Ovary (tissue), 9 donors: ENCODE results near the gene MBD6. TPM values are rescaled to one million over a fixed set of nuclear protein-coding genes. Genes with fewer than 3 reads are reported as not detected.
"Not testable (repeated sequence)": the region's sequence is repeated elsewhere in the genome, so short reads cannot be mapped to it uniquely, and the experiment has no call there.

Experiments used
- DNase-seq, 5 donors: peaks; one replicate each; pipeline ENCODE4 v3.0.0-alpha.2; 2019 to 2020
- H3K27ac ChIP-seq, 2 donors: fragments of 200-600 bp; one replicate each; pipeline versions ENCODE4 v1.5.1 to v1.8.0; 2019 to 2022
- H3K27me3 ChIP-seq: fragments of 200-600 bp; one replicate; pipeline ENCODE4 v1.8.0; 2022
- H3K36me3 ChIP-seq: fragments of 200-600 bp; sonication (generic); one replicate; pipeline ENCODE4 v1.5.1; 2019
- H3K4me1 ChIP-seq: one replicate; pipeline ENCODE4 v1.8.1; 2013; ENCODE audit warnings: mild to moderate bottlenecking, moderate library complexity; ENCODE audit not compliant: insufficient read depth
- H3K4me3 ChIP-seq: fragments of 200-600 bp; sonication (generic); one replicate; pipeline ENCODE4 v1.5.1; 2017
- H3K9me3 ChIP-seq, 2 donors: fragments of 200-600 bp in 1 of 2; sonication (generic) in 1 of 2; one replicate each; pipeline versions ENCODE4 v1.5.1 to v1.8.1; 2013 to 2019; ENCODE audit warnings: mild to moderate bottlenecking in 1 of 2, moderate library complexity in 1 of 2
- EP300 ChIP-seq: sonication (generic); formaldehyde crosslinking; IDR thresholded peaks from one replicate; pipeline ENCODE4 v1.6.1; 2017; ENCODE audit warnings: antibody characterized with exemption
- POLR2A ChIP-seq: fragments of 450-650 bp; IDR thresholded peaks from one replicate; pipeline ENCODE4 v1.6.1; 2017; ENCODE audit warnings: antibody characterized with exemption, mild to moderate bottlenecking, moderate library complexity
- WGBS, 3 donors: extraction: QIAGEN DNeasy Blood & Tissue Kit in 1 of 3; methylation state at CpG; one replicate each; pipeline versions ENCODE4 v1.1.5 to v1.1.7; 2013 to 2017; 5-methylcytosine and 5-hydroxymethylcytosine counted together
- intact Hi-C, 4 donors: fragments of 100-400 bp; cut with DNase I; formaldehyde crosslinking; loops; one replicate each; pipeline versions ENCODE4 v1.11.0 to v1.15.1; 2022 to 2023
- polyA plus RNA-seq, 2 donors: library from polyadenylated mRNA; stranded (reverse); fragments of 200-250 nt in 1 of 2; fragments of 350-450 nt in 1 of 2; fragmentation: Illumina TruSeq in 1 of 2; extraction: RNeasy Lipid Tissue Mini Kit (QIAGEN cat#74804) in 1 of 2; gene quantifications; one replicate each; pipeline ENCODE4 v1.2.3, GENCODE V29; 2013 to 2014
- total RNA-seq, 7 donors: library from RNA; depleted of rRNA in 2 of 7; stranded (reverse); fragments of >200 nt in 2 of 7; fragmentation: NEBNext Ultra II Directional in 3 of 7; extraction: Animal tissue kit (Norgen Biotek cat#: 25700) in 3 of 7; gene quantifications; one replicate each; pipeline versions ENCODE4 v1.1.0 to v1.2.4, GENCODE V29; 2016 to 2023
- TF ChIP-seq, protein P1 (sequence below), 3 donors: fragments of 450-650 bp in 2 of 3; fragments of 200-600 bp in 1 of 3; IDR thresholded peaks; one replicate each; pipeline versions ENCODE4 v1.5.1 to v1.8.0; 2016 to 2022; ENCODE audit warnings: antibody characterized with exemption in 3 of 3, mild to moderate bottlenecking in 1 of 3
- donor health status: DM: no; HTN: no; CAD: no; lungs with moderate emphysema.
- donor health status: DM: no; HTN: no; CAD: no.
- donor health status: Bipolar disorder and iron deficiency.
- donor health status: DM: yes; HTN: yes; CAD: no.
- donor health status: DM: no; HTN: no; CAD: no.
- donor health status: DM: yes; HTN: yes; CAD: no.

Gene MBD6
- total and polyA plus RNA-seq, 9 donors, result 18.1 to 122 (median 73.8) TPM

DNA sequence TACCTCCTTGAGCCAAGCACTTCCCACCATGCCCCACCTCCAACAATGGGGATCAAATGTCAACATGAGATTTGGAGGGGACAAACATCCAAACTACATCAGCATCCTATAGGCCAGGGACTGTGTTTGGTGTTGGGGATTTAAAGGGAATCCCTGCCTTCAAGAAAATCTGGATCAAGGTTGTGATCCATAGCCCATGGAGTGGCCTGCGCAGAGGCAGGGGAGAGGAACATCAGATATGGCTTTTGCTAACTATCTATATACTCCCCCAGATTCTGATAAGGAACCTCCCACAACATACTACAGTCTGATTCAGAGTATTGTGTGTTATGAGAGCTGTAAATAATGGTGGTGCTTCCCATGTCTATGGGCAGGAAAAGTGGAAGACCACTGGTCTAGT, 32.3 kb downstream of the MBD6 start:
- no peaks in the 10 kb centered on the region for H3K9me3 ChIP-seq
- H3K27me3 ChIP-seq, result no peaks in the 10 kb centered on the region
- no peak overlapping the region for H3K4me3 ChIP-seq
- no peak overlapping the region for H3K27ac ChIP-seq
- intact Hi-C loops, result no loop called here
- no peak for TF ChIP-seq EP300
- TF ChIP-seq, protein P1, sequence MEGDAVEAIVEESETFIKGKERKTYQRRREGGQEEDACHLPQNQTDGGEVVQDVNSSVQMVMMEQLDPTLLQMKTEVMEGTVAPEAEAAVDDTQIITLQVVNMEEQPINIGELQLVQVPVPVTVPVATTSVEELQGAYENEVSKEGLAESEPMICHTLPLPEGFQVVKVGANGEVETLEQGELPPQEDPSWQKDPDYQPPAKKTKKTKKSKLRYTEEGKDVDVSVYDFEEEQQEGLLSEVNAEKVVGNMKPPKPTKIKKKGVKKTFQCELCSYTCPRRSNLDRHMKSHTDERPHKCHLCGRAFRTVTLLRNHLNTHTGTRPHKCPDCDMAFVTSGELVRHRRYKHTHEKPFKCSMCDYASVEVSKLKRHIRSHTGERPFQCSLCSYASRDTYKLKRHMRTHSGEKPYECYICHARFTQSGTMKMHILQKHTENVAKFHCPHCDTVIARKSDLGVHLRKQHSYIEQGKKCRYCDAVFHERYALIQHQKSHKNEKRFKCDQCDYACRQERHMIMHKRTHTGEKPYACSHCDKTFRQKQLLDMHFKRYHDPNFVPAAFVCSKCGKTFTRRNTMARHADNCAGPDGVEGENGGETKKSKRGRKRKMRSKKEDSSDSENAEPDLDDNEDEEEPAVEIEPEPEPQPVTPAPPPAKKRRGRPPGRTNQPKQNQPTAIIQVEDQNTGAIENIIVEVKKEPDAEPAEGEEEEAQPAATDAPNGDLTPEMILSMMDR (IDR thresholded peaks at IDR 0.05), result no peak
- TF ChIP-seq POLR2A, result no peak
- WGBS, 3 donors, result 89 to 94% (median 89%) methylated on average over 1 of the region's 1 CpG
- H3K36me3 ChIP-seq, result no peaks in the 10 kb centered on the region
- H3K4me1 ChIP-seq, result peaks cover 2% of the 10 kb centered on the region
- no peak for DNase-seq

DNA sequence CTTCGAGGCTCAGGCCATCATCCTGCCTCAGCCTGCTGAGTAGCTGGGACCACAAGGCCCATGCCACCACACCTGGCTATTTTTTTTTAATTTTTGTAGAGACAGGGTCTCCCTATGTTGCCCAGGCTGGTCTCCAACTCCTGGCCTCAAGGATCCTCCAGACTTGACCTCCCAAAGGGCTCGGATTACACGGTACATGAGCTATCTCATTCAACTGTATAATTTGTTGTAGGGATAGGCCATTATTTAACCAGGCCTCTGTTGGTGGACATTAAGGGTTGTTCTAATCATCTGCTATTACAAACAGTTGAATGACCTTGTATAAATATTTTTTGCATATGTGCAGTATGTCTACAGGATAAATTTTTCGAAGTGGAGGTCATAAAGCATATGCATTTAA, 36.2 kb downstream of the MBD6 start:
- no peaks in the 10 kb centered on the region for H3K4me1 ChIP-seq
- no peaks in the 10 kb centered on the region for H3K9me3 ChIP-seq
- intact Hi-C loops, result no loop called here
- H3K27ac ChIP-seq, result no peak overlapping the region
- no peak overlapping the region for H3K4me3 ChIP-seq
- no peaks in the 10 kb centered on the region for H3K36me3 ChIP-seq
- no peaks in the 10 kb centered on the region for H3K27me3 ChIP-seq
- TF ChIP-seq, protein P1 (IDR thresholded peaks at IDR 0.05), result no peak
- TF ChIP-seq EP300, result no peak
- no peak for TF ChIP-seq POLR2A
- 75 to 86% (median 80%) methylated on average over 4 of the region's 4 CpGs for WGBS, 3 donors
- DNase-seq, result no peak

DNA sequence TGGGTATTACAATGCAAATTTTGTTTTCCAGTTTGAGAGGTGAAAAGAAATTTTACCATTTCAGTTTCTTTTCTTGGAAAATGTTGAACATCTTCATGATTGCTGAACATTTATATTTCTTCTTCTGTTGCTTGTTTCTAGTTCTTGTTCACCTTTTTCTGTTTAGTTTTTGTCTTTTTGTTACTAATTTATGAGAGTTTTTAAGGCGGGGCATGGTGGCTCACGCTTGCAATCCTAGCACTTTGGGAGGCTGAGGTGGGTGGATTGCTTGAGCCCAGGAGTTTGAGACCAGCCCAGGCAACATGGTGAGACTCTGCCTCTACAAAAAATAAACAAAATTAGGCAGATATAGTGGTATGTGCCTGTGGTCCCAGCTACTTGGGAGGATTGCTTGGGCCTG, 37.9 kb downstream of the MBD6 start:
- Histone ChIP-seq H3K4me1 (no peaks in the 10 kb centered on the region), H3K27me3 (no peaks in the 10 kb centered on the region), H3K27ac (no peak overlapping the region), H3K9me3 (no peaks in the 10 kb centered on the region), H3K36me3 (no peaks in the 10 kb centered on the region), H3K4me3 (no peak overlapping the region)
- TF ChIP-seq EP300 (no peak), POLR2A (no peak)
- TF ChIP-seq, protein P1 (IDR thresholded peaks at IDR 0.05), result no peak
- intact Hi-C loops, result no loop called here
- DNase-seq, result no peak
- WGBS, 3 donors, result 88 to 91% (median 89%) methylated on average over 2 of the region's 2 CpGs

DNA sequence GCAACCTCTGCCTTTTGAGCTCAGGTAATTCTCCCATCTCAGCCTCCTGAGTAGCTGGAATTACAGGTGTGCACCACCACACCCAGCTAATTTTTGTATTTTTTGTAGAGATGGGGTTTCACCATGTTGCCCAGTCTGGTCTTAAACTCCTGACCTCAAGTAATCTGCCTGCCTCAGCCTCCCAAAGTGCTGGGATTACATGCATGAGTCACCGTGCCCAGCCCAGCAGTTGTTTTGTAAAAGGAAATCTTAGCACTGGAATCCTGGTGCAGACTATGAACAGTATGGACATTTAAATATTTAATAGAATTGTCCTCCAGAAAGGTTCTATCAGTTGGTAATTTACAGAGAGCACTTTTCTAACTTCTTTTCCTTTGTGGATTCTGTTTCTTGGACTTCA, 38.5 kb downstream of the MBD6 start:
- DNase-seq, H3K4me1 ChIP-seq, intact Hi-C loops, H3K27me3 ChIP-seq, H3K36me3 ChIP-seq, H3K27ac ChIP-seq, H3K4me3 ChIP-seq, H3K9me3 ChIP-seq: not testable (repeated sequence)
- 41 to 83% (median 54%) methylated on average over 1 of the region's 1 CpG for WGBS, 3 donors

DNA sequence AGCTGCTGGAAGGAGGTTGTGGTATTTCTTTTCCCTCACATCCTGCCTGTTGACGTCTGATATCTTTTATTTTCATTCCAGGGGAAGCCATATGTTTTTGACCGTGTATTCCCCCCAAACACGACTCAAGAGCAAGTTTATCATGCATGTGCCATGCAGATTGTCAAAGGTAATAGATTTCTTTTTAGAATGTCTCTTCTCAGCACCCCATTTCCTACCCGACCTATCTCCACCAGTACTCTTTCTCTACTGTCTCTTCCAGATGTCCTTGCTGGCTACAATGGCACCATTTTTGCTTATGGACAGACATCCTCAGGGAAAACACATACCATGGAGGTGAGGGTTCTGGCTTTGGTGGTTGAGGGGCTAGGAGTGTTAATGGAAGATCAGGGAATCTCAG, 40.7 kb downstream of the MBD6 start:
- no peaks in the 10 kb centered on the region for H3K4me1 ChIP-seq
- H3K9me3 ChIP-seq, result no peaks in the 10 kb centered on the region
- no peak overlapping the region for H3K4me3 ChIP-seq
- no peaks in the 10 kb centered on the region for H3K27me3 ChIP-seq
- TF ChIP-seq POLR2A (no peak), EP300 (no peak)
- TF ChIP-seq, protein P1 (IDR thresholded peaks at IDR 0.05), result no peak
- no peaks in the 10 kb centered on the region for H3K36me3 ChIP-seq
- no peak for DNase-seq
- H3K27ac ChIP-seq, result no peak overlapping the region
- WGBS, 3 donors, result 21 to 41% (median 26%) methylated on average over 4 of the region's 4 CpGs
- intact Hi-C loops, result no loop called here
